GM23338 (cell line): Measurements from ENCODE around the gene AQP1. TPM values are rescaled to one million over a fixed set of nuclear protein-coding genes. Genes with fewer than 3 reads are reported as not detected.

Source experiments
- ATAC-seq: fragments of 200-7000 bp; cut with Tn5 transposase; 3 replicates; pipeline ENCODE4 v1.9.1; 2020
- DNase-seq: peaks from one replicate; pipeline ENCODE4 v3.0.0-alpha.2; 2015; ENCODE audit warnings: low spot score
- H2AFZ ChIP-seq: fragments of 200-600 bp; sonication (generic); 2 replicates; pipeline ENCODE4 v1.8.0; 2016; ENCODE audit warnings: antibody characterized with exemption, mild to moderate bottlenecking, moderate library complexity
- H3F3A ChIP-seq: fragments of 200-600 bp; sonication (generic); replicated peaks from 2 replicates; pipeline ENCODE4 v1.8.0; 2017; ENCODE audit warnings: antibody characterized with exemption, mixed run types, low read depth
- H3K27ac ChIP-seq: fragments of 200-600 bp; sonication (generic); 2 replicates; pipeline ENCODE4 v1.6.1; 2016; ENCODE audit warnings: low read depth
- H3K27me3 ChIP-seq: fragments of 200-600 bp; sonication (generic); 2 replicates; pipeline ENCODE4 v1.8.0; 2016; ENCODE audit warnings: mild to moderate bottlenecking, mixed run types, moderate library complexity; ENCODE audit not compliant: insufficient read depth
- H3K36me3 ChIP-seq: fragments of 200-600 bp; sonication (generic); 2 replicates; pipeline ENCODE4 v1.8.0; 2016; ENCODE audit warnings: mild to moderate bottlenecking; ENCODE audit not compliant: insufficient read depth
- H3K4me1 ChIP-seq: fragments of 200-600 bp; sonication (generic); 2 replicates; pipeline ENCODE4 v1.8.0; 2016; ENCODE audit warnings: mild to moderate bottlenecking, moderate library complexity; ENCODE audit not compliant: insufficient read depth
- H3K4me2 ChIP-seq: fragments of 200-600 bp; sonication (generic); 2 replicates; pipeline ENCODE4 v1.7.1; 2017; ENCODE audit warnings: mixed run types
- H3K4me3 ChIP-seq: fragments of 200-600 bp; sonication (generic); 2 replicates; pipeline ENCODE4 v1.6.1; 2016; ENCODE audit warnings: mixed run types
- H3K79me2 ChIP-seq: fragments of 200-600 bp; sonication (generic); replicated peaks from 2 replicates; pipeline ENCODE4 v1.8.0; 2017; ENCODE audit warnings: mild to moderate bottlenecking; ENCODE audit not compliant: insufficient read depth
- H3K9me2 ChIP-seq: fragments of 200-600 bp; sonication (generic); 2 replicates; pipeline ENCODE4 v1.8.0; 2017; ENCODE audit not compliant: insufficient read depth
- H4K20me1 ChIP-seq: fragments of 200-600 bp; sonication (generic); replicated peaks from 2 replicates; pipeline ENCODE4 v1.8.0; 2017; ENCODE audit warnings: mild to moderate bottlenecking; ENCODE audit not compliant: insufficient read depth
- H3K27ac Mint-ChIP-seq: 2 replicates; pipeline ENCODE4 v1.8.0; 2020; ENCODE audit warnings: inconsistent platforms, mild to moderate bottlenecking, moderate library complexity, mixed read lengths
- H3K27me3 Mint-ChIP-seq: 3 replicates; pipeline ENCODE4 v1.8.0; 2022; ENCODE audit warnings: low read depth, mild to moderate bottlenecking, moderate library complexity, mixed read lengths, inconsistent platforms; ENCODE audit not compliant: insufficient read depth, poor library complexity
- H3K36me3 Mint-ChIP-seq: 3 replicates; pipeline ENCODE4 v1.8.0; 2021; ENCODE audit warnings: low read depth, mild to moderate bottlenecking, inconsistent platforms, moderate library complexity, mixed read lengths
- H3K4me1 Mint-ChIP-seq: 3 replicates; pipeline ENCODE4 v1.8.0; 2020; ENCODE audit warnings: mild to moderate bottlenecking, inconsistent platforms, mixed read lengths
- H3K4me3 Mint-ChIP-seq: 3 replicates; pipeline ENCODE4 v1.8.0; 2021; ENCODE audit warnings: moderate library complexity, mild to moderate bottlenecking, inconsistent platforms, mixed read lengths
- H3K9me3 Mint-ChIP-seq: 3 replicates; pipeline ENCODE4 v1.8.0; 2020; ENCODE audit warnings: moderate library complexity, mild to moderate bottlenecking, inconsistent platforms, mixed read lengths
- CREB1 ChIP-seq: fragments of 250-450 bp; sonication (Bioruptor Pico); IDR thresholded peaks from 2 replicates; pipeline ENCODE4 v1.5.0; 2020; ENCODE audit warnings: low read depth, mild to moderate bottlenecking, moderate library complexity
- EZH2phosphoT487 ChIP-seq: fragments of 200-600 bp; sonication (generic); IDR thresholded peaks from one replicate; pipeline ENCODE4 v1.8.1; 2018; ENCODE audit warnings: antibody characterized with exemption; ENCODE audit not compliant: unreplicated experiment
- JUNB ChIP-seq: IDR thresholded peaks from one replicate; pipeline ENCODE4 v1.6.1; 2016; ENCODE audit warnings: antibody characterized with exemption; ENCODE audit not compliant: unreplicated experiment
- NANOG ChIP-seq: IDR thresholded peaks from 2 replicates; pipeline ENCODE4 v1.6.1; 2016; ENCODE audit warnings: antibody characterized with exemption, borderline replicate concordance
- POLR2AphosphoS5 ChIP-seq: IDR thresholded peaks from 2 replicates; pipeline ENCODE4 v1.6.1; 2016; ENCODE audit warnings: antibody characterized with exemption, low read depth
- STAT1 ChIP-seq: IDR thresholded peaks from one replicate; pipeline ENCODE4 v1.6.1; 2016; ENCODE audit warnings: antibody characterized with exemption; ENCODE audit not compliant: unreplicated experiment
- ZNF114 ChIP-seq: fragments of 250-450 bp; sonication (Bioruptor Pico); IDR thresholded peaks from 2 replicates; pipeline ENCODE4 v1.5.0; 2020; ENCODE audit warnings: mild to moderate bottlenecking, moderate library complexity
- ZNF331 ChIP-seq: fragments of 250-450 bp; sonication (Bioruptor Pico); IDR thresholded peaks from 2 replicates; pipeline ENCODE4 v1.5.0; 2020; ENCODE audit warnings: low read depth, mild to moderate bottlenecking, moderate library complexity
- polyA plus RNA-seq: library from polyadenylated mRNA; unstranded; fragments of >200 nt; fragmentation: Nextera tagmentation; extraction: Ambion mirVana; gene quantifications from 2 replicates; pipeline ENCODE4 v1.2.1, GENCODE V29; 2016
- total RNA-seq: library from RNA; depleted of rRNA; stranded (reverse); fragments of >200 nt; shearing (Covaris generic); gene quantifications from 2 replicates; pipeline ENCODE4 v1.2.3, GENCODE V29; 2014
- TF ChIP-seq, protein P1 (sequence below): IDR thresholded peaks from one replicate; pipeline ENCODE4 v1.6.1; 2018; ENCODE audit warnings: antibody characterized with exemption; ENCODE audit not compliant: unreplicated experiment
- TF ChIP-seq, protein P2 (sequence below): IDR thresholded peaks from 2 replicates; pipeline ENCODE4 v1.6.1; 2016; ENCODE audit warnings: antibody characterized with exemption
- TF ChIP-seq, protein P3 (sequence below): fragments of 250-450 bp; sonication (Bioruptor Pico); IDR thresholded peaks from 2 replicates; pipeline ENCODE4 v1.5.0; 2020; ENCODE audit warnings: mild to moderate bottlenecking, moderate library complexity

AQP1 gene
- total and polyA plus RNA-seq, 2 experiments from 2014 or later, result 0.28 TPM; not detected in 1

DNA sequence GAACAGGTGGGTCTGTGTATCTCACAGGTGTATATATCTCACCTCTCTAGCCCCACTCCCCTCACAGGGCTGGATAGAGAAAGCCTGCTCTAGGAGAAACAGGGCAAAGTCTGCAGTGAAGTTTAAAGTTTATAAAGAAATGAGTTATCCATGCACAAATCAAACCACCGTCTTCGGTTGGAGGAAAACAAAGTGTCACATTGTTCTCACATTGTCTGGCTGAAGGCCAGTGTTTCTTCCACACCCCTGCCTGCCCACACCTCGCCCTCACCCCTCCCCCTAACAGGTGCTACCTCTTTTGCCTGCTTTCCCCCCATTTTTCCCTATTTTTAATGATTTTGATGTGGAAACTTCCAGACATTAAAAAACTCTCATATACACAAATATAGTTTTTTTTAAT, 25.8 kb downstream of the AQP1 start (continued):
- TF ChIP-seq NANOG (no peak), ZNF114 (CRISPR knock-in tag) (no peak), POLR2AphosphoS5 (no peak), ZNF331 (CRISPR knock-in tag) (no peak), EZH2phosphoT487 (no peak), STAT1 (no peak), CREB1 (CRISPR knock-in tag) (no peak)
- TF ChIP-seq, protein P1, sequence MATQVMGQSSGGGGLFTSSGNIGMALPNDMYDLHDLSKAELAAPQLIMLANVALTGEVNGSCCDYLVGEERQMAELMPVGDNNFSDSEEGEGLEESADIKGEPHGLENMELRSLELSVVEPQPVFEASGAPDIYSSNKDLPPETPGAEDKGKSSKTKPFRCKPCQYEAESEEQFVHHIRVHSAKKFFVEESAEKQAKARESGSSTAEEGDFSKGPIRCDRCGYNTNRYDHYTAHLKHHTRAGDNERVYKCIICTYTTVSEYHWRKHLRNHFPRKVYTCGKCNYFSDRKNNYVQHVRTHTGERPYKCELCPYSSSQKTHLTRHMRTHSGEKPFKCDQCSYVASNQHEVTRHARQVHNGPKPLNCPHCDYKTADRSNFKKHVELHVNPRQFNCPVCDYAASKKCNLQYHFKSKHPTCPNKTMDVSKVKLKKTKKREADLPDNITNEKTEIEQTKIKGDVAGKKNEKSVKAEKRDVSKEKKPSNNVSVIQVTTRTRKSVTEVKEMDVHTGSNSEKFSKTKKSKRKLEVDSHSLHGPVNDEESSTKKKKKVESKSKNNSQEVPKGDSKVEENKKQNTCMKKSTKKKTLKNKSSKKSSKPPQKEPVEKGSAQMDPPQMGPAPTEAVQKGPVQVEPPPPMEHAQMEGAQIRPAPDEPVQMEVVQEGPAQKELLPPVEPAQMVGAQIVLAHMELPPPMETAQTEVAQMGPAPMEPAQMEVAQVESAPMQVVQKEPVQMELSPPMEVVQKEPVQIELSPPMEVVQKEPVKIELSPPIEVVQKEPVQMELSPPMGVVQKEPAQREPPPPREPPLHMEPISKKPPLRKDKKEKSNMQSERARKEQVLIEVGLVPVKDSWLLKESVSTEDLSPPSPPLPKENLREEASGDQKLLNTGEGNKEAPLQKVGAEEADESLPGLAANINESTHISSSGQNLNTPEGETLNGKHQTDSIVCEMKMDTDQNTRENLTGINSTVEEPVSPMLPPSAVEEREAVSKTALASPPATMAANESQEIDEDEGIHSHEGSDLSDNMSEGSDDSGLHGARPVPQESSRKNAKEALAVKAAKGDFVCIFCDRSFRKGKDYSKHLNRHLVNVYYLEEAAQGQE, result no peak
- TF ChIP-seq, protein P2, sequence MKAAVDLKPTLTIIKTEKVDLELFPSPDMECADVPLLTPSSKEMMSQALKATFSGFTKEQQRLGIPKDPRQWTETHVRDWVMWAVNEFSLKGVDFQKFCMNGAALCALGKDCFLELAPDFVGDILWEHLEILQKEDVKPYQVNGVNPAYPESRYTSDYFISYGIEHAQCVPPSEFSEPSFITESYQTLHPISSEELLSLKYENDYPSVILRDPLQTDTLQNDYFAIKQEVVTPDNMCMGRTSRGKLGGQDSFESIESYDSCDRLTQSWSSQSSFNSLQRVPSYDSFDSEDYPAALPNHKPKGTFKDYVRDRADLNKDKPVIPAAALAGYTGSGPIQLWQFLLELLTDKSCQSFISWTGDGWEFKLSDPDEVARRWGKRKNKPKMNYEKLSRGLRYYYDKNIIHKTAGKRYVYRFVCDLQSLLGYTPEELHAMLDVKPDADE, result no peak

DNA sequence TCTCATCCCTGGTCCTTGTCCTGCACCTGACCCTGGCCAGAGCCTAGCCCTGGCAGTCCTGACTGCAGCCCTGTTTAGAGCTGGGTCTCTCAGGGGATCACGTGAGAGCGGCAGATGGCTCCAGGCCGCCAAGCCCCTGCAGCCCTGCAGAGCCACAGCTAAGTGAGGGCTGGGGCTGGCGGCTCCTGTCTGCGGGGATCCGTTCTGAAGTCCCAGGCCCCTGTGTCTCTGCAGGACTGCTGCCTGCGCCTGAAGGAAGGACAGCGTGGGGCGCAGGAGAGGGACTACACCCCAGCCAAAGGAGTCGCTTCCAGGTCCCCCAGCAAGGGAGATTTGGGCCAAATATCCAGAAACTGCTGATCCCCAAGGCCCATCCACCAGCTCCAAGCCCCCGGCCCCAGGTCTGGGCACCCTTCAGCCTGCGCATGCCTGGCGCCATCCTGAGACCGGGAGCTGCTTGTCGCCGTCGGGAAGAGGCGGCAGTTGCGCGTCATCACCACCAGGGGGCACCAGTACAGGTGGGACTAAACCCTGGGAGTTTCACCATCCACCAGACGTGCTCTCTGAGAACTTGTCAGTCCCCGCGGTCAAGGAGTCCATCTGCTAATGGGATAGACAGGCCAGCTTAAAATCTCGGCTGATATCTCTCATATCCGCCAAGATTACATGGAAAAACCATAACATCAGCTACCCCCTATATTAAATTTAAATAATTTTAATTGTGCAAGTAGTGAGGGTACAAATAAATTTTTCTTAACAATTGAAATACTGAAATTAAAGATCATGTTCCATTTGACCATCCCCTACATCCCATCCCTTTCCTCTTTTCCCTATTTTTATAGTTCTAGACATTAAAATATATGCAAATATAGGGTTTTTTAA, 27.0 kb downstream of the AQP1 start:
- H3K27ac ChIP-seq, result no peak overlapping the region
- H4K20me1 ChIP-seq, result no peaks in the 10 kb centered on the region
- H3K4me2 ChIP-seq, result peak overlapping the region; percentile 80
- Mint-ChIP-seq H3K36me3 (no peaks in the 10 kb centered on the region), H3K4me1 (peaks cover 5% of the 10 kb centered on the region; the same call in 2 of the 3 replicates), H3K4me3 (peak overlapping the region; percentile 61; the same call in 2 of the 3 replicates), H3K9me3 (no peaks in the 10 kb centered on the region), H3K27ac (no peak overlapping the region), H3K27me3 (peaks cover 6% of the 10 kb centered on the region)
- no peaks in the 10 kb centered on the region for H3K79me2 ChIP-seq
- H3K27me3 ChIP-seq, result no peaks in the 10 kb centered on the region
- peak overlapping the region; percentile 52 for H3K4me3 ChIP-seq
- no peaks in the 10 kb centered on the region for H3K9me2 ChIP-seq
- DNase-seq (peak; percentile 93), ATAC-seq (peak; percentile 95)
- no peaks in the 10 kb centered on the region for H3F3A ChIP-seq
- H3K4me1 ChIP-seq, result peaks cover 6% of the 10 kb centered on the region; the same call in 1 of the 2 replicates
- H3K36me3 ChIP-seq, result no peaks in the 10 kb centered on the region
- H2AFZ ChIP-seq, result peak overlapping the region; percentile 96
- TF ChIP-seq NANOG (no peak), JUNB (no peak), POLR2AphosphoS5 (peak; percentile 21; the same call in 1 of the 2 replicates)
- TF ChIP-seq, protein P3, sequence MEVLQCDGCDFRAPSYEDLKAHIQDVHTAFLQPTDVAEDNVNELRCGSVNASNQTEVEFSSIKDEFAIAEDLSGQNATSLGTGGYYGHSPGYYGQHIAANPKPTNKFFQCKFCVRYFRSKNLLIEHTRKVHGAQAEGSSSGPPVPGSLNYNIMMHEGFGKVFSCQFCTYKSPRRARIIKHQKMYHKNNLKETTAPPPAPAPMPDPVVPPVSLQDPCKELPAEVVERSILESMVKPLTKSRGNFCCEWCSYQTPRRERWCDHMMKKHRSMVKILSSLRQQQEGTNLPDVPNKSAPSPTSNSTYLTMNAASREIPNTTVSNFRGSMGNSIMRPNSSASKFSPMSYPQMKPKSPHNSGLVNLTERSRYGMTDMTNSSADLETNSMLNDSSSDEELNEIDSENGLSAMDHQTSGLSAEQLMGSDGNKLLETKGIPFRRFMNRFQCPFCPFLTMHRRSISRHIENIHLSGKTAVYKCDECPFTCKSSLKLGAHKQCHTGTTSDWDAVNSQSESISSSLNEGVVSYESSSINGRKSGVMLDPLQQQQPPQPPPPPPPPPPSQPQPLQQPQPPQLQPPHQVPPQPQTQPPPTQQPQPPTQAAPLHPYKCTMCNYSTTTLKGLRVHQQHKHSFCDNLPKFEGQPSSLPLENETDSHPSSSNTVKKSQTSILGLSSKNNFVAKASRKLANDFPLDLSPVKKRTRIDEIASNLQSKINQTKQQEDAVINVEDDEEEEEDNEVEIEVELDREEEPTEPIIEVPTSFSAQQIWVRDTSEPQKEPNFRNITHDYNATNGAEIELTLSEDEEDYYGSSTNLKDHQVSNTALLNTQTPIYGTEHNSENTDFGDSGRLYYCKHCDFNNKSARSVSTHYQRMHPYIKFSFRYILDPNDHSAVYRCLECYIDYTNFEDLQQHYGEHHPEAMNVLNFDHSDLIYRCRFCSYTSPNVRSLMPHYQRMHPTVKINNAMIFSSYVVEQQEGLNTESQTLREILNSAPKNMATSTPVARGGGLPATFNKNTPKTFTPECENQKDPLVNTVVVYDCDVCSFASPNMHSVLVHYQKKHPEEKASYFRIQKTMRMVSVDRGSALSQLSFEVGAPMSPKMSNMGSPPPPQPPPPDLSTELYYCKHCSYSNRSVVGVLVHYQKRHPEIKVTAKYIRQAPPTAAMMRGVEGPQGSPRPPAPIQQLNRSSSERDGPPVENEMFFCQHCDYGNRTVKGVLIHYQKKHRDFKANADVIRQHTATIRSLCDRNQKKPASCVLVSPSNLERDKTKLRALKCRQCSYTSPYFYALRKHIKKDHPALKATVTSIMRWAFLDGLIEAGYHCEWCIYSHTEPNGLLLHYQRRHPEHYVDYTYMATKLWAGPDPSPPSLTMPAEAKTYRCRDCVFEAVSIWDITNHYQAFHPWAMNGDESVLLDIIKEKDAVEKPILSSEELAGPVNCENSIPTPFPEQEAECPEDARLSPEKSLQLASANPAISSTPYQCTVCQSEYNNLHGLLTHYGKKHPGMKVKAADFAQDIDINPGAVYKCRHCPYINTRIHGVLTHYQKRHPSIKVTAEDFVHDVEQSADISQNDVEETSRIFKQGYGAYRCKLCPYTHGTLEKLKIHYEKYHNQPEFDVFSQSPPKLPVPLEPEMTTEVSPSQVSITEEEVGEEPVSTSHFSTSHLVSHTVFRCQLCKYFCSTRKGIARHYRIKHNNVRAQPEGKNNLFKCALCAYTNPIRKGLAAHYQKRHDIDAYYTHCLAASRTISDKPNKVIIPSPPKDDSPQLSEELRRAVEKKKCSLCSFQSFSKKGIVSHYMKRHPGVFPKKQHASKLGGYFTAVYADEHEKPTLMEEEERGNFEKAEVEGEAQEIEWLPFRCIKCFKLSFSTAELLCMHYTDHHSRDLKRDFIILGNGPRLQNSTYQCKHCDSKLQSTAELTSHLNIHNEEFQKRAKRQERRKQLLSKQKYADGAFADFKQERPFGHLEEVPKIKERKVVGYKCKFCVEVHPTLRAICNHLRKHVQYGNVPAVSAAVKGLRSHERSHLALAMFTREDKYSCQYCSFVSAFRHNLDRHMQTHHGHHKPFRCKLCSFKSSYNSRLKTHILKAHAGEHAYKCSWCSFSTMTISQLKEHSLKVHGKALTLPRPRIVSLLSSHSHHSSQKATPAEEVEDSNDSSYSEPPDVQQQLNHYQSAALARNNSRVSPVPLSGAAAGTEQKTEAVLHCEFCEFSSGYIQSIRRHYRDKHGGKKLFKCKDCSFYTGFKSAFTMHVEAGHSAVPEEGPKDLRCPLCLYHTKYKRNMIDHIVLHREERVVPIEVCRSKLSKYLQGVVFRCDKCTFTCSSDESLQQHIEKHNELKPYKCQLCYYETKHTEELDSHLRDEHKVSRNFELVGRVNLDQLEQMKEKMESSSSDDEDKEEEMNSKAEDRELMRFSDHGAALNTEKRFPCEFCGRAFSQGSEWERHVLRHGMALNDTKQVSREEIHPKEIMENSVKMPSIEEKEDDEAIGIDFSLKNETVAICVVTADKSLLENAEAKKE (CRISPR knock-in tag), result no peak; the same call in 1 of the 2 replicates
